K562 (cell line): ENCODE results near the gene NFKBIA. TPM values are rescaled to one million over a fixed set of nuclear protein-coding genes. Genes with fewer than 3 reads are reported as not detected.

ENCODE experiments used
- BCLAF1 ChIP-seq, 2 experiments: fragments of 450-650 bp in 1 of 2; IDR thresholded peaks; 2 replicates each; pipeline ENCODE4 v1.6.1; 2011 to 2017; ENCODE audit warnings: low read depth in 2 of 2, antibody characterized with exemption in 1 of 2, borderline replicate concordance in 1 of 2, low read length in 1 of 2, mild to moderate bottlenecking in 1 of 2, mixed read lengths in 1 of 2; ENCODE audit not compliant: control insufficient read depth in 1 of 2
- BDP1 ChIP-seq: IDR thresholded peaks from 3 replicates; pipeline ENCODE4 v1.6.1; 2011; ENCODE audit not compliant: insufficient read length, insufficient read depth
- BMI1 ChIP-seq: fragments of 150-350 bp; IDR thresholded peaks from 2 replicates; pipeline ENCODE4 v1.6.1; 2014; ENCODE audit warnings: low read length
- CAMTA2 ChIP-seq: fragments of 250-450 bp; sonication (Bioruptor Pico); conservative IDR thresholded peaks from 2 replicates; pipeline ENCODE4 v1.5.1; 2022
- CBX3 ChIP-seq, 2 experiments: IDR thresholded peaks; 1 replicate in 1 of 2; 2 replicates in 1 of 2; pipeline ENCODE4 v1.6.1; 2012; ENCODE audit warnings: inconsistent platforms in 2 of 2, low read length in 2 of 2, borderline replicate concordance in 1 of 2, control low read depth in 1 of 2
- ESRRA ChIP-seq: fragments of 450-650 bp; IDR thresholded peaks from 2 replicates; pipeline ENCODE4 v1.6.1; 2014; ENCODE audit warnings: low read depth, mild to moderate bottlenecking, moderate library complexity, borderline replicate concordance
- FOXJ2 ChIP-seq: fragments of 200-800 bp; sonication (Bioruptor generic); IDR thresholded peaks from 2 replicates; pipeline ENCODE4 v1.6.1; 2016; ENCODE audit warnings: missing genetic modification characterization, missing compliant biosample characterization
- HEY1 ChIP-seq: fragments of 250-450 bp; sonication (Bioruptor Pico); IDR thresholded peaks from 2 replicates; pipeline ENCODE4 v1.5.0; 2020; ENCODE audit warnings: mild to moderate bottlenecking, moderate library complexity, borderline replicate concordance
- HSF4 ChIP-seq: fragments of 250-450 bp; sonication (Bioruptor Pico); IDR thresholded peaks from 2 replicates; pipeline ENCODE4 v2.1.2; 2022; ENCODE audit warnings: mild to moderate bottlenecking, moderate library complexity, borderline replicate concordance
- NBN ChIP-seq: fragments of 450-650 bp; IDR thresholded peaks from 2 replicates; pipeline ENCODE4 v1.6.1; 2016; ENCODE audit warnings: low read depth, mild to moderate bottlenecking
- PHTF2 ChIP-seq: fragments of 250-450 bp; sonication (Bioruptor Pico); IDR thresholded peaks from 2 replicates; pipeline ENCODE4 v1.5.0; 2021; ENCODE audit warnings: mild to moderate bottlenecking
- SAP30 ChIP-seq: fragments of 200-600 bp; sonication (generic); IDR thresholded peaks from 2 replicates; pipeline ENCODE4 v1.6.1; 2012; ENCODE audit warnings: borderline replicate concordance, low read depth, mild to moderate bottlenecking, moderate library complexity, low read length, control low read depth, inconsistent platforms; ENCODE audit not compliant: insufficient read depth, poor library complexity, severe bottlenecking
- SMAD1 ChIP-seq: fragments of 150-350 bp; IDR thresholded peaks from 2 replicates; pipeline ENCODE4 v1.6.1; 2014; ENCODE audit warnings: low read length, low read depth; ENCODE audit not compliant: partially characterized antibody
- SMARCA4 ChIP-seq: fragments of 450-650 bp; IDR thresholded peaks from 2 replicates; pipeline ENCODE4 v1.6.1; 2016
- SREBF1 ChIP-seq: fragments of 150-350 bp; IDR thresholded peaks from 2 replicates; pipeline ENCODE4 v1.6.1; 2014; ENCODE audit warnings: antibody characterized with exemption, low read depth, low read length, borderline replicate concordance
- TARDBP ChIP-seq: fragments of 450-650 bp; IDR thresholded peaks from 2 replicates; pipeline ENCODE4 v1.6.1; 2016
- ZBTB43 ChIP-seq: sonication (generic); formaldehyde crosslinking; IDR thresholded peaks from 2 replicates; pipeline ENCODE4 v1.8.0; 2023; ENCODE audit warnings: mild to moderate bottlenecking, missing genetic modification reagents
- ZNF316 ChIP-seq: fragments of 450-650 bp; IDR thresholded peaks from 2 replicates; pipeline ENCODE4 v1.6.1; 2016
- ZNF77 ChIP-seq: fragments of 250-450 bp; sonication (Bioruptor Pico); IDR thresholded peaks from 2 replicates; pipeline ENCODE4 v1.5.0; 2020
- polyA plus RNA-seq, 8 experiments: library from polyadenylated mRNA; depleted of rRNA in 4 of 8; stranded (reverse) in 5 of 8; unstranded in 3 of 8; fragments of >200 nt; fragmentation: Nextera tagmentation in 2 of 8; fragmentation: Illumina TruSeq in 1 of 8; extraction: Ambion mirVana in 2 of 8; extraction: Trizol in 1 of 8; gene quantifications; 2 replicates each; pipeline versions ENCODE4 v1.2.1 to v1.2.3, GENCODE V29; 2011 to 2014; ENCODE audit warnings: inconsistent platforms in 1 of 8, missing spikeins in 1 of 8
- total RNA-seq, 7 experiments: library from RNA; depleted of rRNA in 6 of 7; stranded (reverse); fragments of >200 nt in 6 of 7; fragmentation: Illumina TruSeq in 2 of 7; extraction: Trizol in 2 of 7; gene quantifications; 2 replicates each; pipeline versions ENCODE4 v1.2.1 to v1.2.3, GENCODE V29; 2011 to 2021; ENCODE audit warnings: low replicate concordance in 1 of 7
- TF ChIP-seq, protein P1 (sequence below): sonication (generic); formaldehyde crosslinking; IDR thresholded peaks from 2 replicates; pipeline ENCODE4 v1.8.1; 2023; ENCODE audit warnings: mild to moderate bottlenecking, missing genetic modification reagents, moderate library complexity
- TF ChIP-seq, protein P2 (sequence below): fragments of 450-650 bp; IDR thresholded peaks from one replicate; pipeline ENCODE4 v1.6.1; 2018; ENCODE audit warnings: mild to moderate bottlenecking, moderate library complexity; ENCODE audit not compliant: partially characterized antibody

NFKBIA gene
- total and polyA plus RNA-seq, 9 of the 15 experiments (the other 6 are each of a cell fraction or from before 2014, with no cell fraction given): 6.9 to 31.8 (median 18.2) TPM

DNA sequence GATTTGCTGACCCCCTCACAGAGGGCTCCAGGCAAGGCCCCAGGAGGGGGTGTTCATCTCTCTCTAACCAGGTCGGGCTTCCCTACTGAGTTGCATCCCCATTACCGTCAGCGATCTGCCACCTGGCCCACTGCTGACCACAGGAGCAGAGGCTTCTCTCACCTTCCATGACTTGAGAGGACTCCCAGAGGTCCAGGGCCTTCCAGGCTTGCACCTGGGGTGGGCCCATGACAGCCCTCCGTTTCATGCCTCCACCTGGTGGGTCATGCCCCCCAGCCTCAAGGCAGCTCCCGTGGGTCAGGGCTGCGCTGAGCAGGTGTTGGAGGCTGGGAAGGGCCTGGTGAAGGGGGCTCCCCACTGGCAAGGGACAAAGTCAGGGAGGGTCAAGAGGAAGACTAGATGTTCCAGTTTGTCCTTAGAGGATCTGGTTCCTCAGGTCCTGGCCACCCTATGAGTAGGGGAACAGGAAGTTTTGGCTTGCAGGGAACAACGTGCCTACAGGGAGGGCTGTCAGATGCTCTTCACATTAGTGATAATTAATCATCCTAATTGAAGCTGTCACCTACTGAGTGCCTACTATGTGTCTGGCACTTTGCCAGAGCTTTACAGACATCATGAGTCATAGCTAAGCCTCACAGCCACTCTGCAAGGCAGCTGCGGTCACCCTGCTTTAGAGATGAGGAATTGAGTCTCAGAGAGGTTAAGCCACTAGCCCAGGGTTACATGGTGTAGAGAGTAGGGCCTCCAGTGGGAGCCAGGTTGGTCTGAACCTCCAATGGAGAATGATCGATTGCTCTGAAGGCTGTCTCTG is 13.8 kb downstream of the NFKBIA start (continued):
- TF ChIP-seq ZBTB43: no peak
- TF ChIP-seq ESRRA: peak; percentile 50; the same call in 1 of the 2 replicates
- no peak for TF ChIP-seq TARDBP
- TF ChIP-seq BMI1: no peak
- TF ChIP-seq HSF4 (CRISPR knock-in tag): no peak
- no peak for TF ChIP-seq SREBF1
- TF ChIP-seq SMARCA4: peak; percentile 68
- peak; percentile 90 for TF ChIP-seq SMAD1
- TF ChIP-seq, protein P1, sequence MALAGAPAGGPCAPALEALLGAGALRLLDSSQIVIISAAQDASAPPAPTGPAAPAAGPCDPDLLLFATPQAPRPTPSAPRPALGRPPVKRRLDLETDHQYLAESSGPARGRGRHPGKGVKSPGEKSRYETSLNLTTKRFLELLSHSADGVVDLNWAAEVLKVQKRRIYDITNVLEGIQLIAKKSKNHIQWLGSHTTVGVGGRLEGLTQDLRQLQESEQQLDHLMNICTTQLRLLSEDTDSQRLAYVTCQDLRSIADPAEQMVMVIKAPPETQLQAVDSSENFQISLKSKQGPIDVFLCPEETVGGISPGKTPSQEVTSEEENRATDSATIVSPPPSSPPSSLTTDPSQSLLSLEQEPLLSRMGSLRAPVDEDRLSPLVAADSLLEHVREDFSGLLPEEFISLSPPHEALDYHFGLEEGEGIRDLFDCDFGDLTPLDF (CRISPR knock-in tag): no peak
- TF ChIP-seq ZNF77 (CRISPR knock-in tag): no peak
- TF ChIP-seq SAP30: no peak
- TF ChIP-seq, protein P2, sequence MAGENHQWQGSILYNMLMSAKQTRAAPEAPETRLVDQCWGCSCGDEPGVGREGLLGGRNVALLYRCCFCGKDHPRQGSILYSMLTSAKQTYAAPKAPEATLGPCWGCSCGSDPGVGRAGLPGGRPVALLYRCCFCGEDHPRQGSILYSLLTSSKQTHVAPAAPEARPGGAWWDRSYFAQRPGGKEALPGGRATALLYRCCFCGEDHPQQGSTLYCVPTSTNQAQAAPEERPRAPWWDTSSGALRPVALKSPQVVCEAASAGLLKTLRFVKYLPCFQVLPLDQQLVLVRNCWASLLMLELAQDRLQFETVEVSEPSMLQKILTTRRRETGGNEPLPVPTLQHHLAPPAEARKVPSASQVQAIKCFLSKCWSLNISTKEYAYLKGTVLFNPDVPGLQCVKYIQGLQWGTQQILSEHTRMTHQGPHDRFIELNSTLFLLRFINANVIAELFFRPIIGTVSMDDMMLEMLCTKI: no peak
- TF ChIP-seq BDP1: no peak
- TF ChIP-seq PHTF2 (CRISPR knock-in tag): no peak
- TF ChIP-seq FOXJ2: no peak
- no peak for TF ChIP-seq ZNF316
- peak in 1 of 2 experiments; percentile 58; a peak in 1 of 3 replicates for TF ChIP-seq CBX3 (IDR thresholded peaks at IDR 0.05; ENCODE audit: borderline replicate concordance in 1 of 2, low read length in 2 of 2)
- TF ChIP-seq CAMTA2 (CRISPR knock-in tag): no peak
- no peak for TF ChIP-seq HEY1 (CRISPR knock-in tag)
- no peak for TF ChIP-seq NBN
- TF ChIP-seq BCLAF1 (IDR thresholded peaks at IDR 0.05; ENCODE audit: borderline replicate concordance in 1 of 2, control insufficient read depth in 1 of 2, low read depth in 2 of 2, low read length in 1 of 2): no peak
